Measurements from ENCODE around the gene QDPR. TPM values are rescaled to one million over a fixed set of nuclear protein-coding genes. Genes with fewer than 3 reads are reported as not detected.

The QDPR gene
- total and polyA plus RNA-seq, 2 donors (not counting 1 experiment from before 2014, with no cell fraction given), result 2.7 to 8.1 TPM

GRCh38 chr4:17511509-17511949 lies 361 bp downstream of the QDPR start:
- H3K9me3 Mint-ChIP-seq (ENCODE audit: insufficient read depth), result no peaks in the 10 kb centered on the region
- Histone ChIP-seq H3K4me1 (ENCODE audit: control insufficient read depth in 2 of 2, insufficient read depth in 2 of 2, low read length in 2 of 2) (peaks cover 11 to 16% of the 10 kb centered on the region in 2 donors), H3K9me3 (ENCODE audit: control extremely low read depth in 1 of 3, control insufficient read depth in 2 of 3, insufficient read depth in 1 of 3, low read length in 2 of 3) (no peaks in the 10 kb centered on the region), H3K9ac (ENCODE audit: low read length) (peak overlapping the region; percentile 73), H3K4me3 (ENCODE audit: control extremely low read depth in 1 of 5, extremely low read depth in 1 of 5, insufficient read depth in 1 of 5, low read depth in 2 of 5, low read length in 4 of 5) (peak overlapping the region; percentile 48 to 79 (median 61)), H3K27me3 (replicated peaks in 1 of 4; ENCODE audit: control extremely low read depth in 1 of 4, control insufficient read depth in 3 of 4, insufficient read depth in 4 of 4, low read length in 3 of 4) (no peaks in the 10 kb centered on the region), H3K27ac (ENCODE audit: low read length in 2 of 2) (no peak overlapping the region), H4K20me1 (ENCODE audit: control insufficient read depth, insufficient read depth, low read length, poor library complexity, severe bottlenecking) (no peaks in the 10 kb centered on the region), H3K79me2 (ENCODE audit: control insufficient read depth, insufficient read depth, low read length) (no peaks in the 10 kb centered on the region), H3K36me3 (replicated peaks in 1 of 2; ENCODE audit: control extremely low read depth in 1 of 2, control insufficient read depth in 1 of 2, extremely low read depth in 1 of 2, insufficient read depth in 2 of 2, low read length in 1 of 2) (no peaks in the 10 kb centered on the region), H2AFZ (ENCODE audit: insufficient read depth, low read depth, low read length, poor library complexity, severe bottlenecking) (peak overlapping the region; percentile 89), H3K4me2 (replicated peaks; ENCODE audit: low read depth, low read length, poor library complexity, severe bottlenecking) (peak overlapping the region; percentile 90)
- peaks cover 19% of the 10 kb centered on the region for H3K4me1 Mint-ChIP-seq
- ChIA-PET CTCF (interaction anchor here (2.6 kb wide), 1 partner anchor 298 kb away, joined by 7 read pairs; no protein-coding TSS in a partner anchor), POLR2A (no interaction called here)
- peaks cover 13% of the 10 kb centered on the region for H3K27me3 Mint-ChIP-seq
- no peak for DNase-seq
- TF ChIP-seq CTCF (IDR thresholded peaks at IDR 0.05) (no peak), EZH2 (IDR thresholded peaks at IDR 0.05; ENCODE audit: borderline replicate concordance, insufficient read depth, low read depth, low read length, poor library complexity, severe bottlenecking) (no peak)
- peak; percentile 41 for ATAC-seq (ENCODE audit: low read depth)
- 2% methylated on average over 32 of the region's 32 CpGs for WGBS (ENCODE audit: insufficient coverage)
- peak overlapping the region; percentile 87 for H3K4me3 Mint-ChIP-seq
- H3K27ac Mint-ChIP-seq, result peak overlapping the region; percentile 16
- intact Hi-C loops (cut with micrococcal nuclease), result no loop called here

GRCh38 chr4:17511051-17511450 lies 839 bp downstream of the QDPR start:
- CTCF ChIA-PET, result no interaction called here
- 68% methylated on average over 6 of the region's 9 CpGs for WGBS (ENCODE audit: insufficient coverage)
- H3K4me1 Mint-ChIP-seq, result peaks cover 19% of the 10 kb centered on the region
- DNase-seq (peak; percentile 11), ATAC-seq (ENCODE audit: low read depth) (no peak)
- Histone ChIP-seq H3K27me3 (replicated peaks in 1 of 4; ENCODE audit: control extremely low read depth in 1 of 4, control insufficient read depth in 3 of 4, insufficient read depth in 4 of 4, low read length in 3 of 4) (no peaks in the 10 kb centered on the region), H3K4me2 (replicated peaks; ENCODE audit: low read depth, low read length, poor library complexity, severe bottlenecking) (peak overlapping the region; percentile 90), H3K27ac (ENCODE audit: low read length in 2 of 2) (no peak overlapping the region), H3K36me3 (replicated peaks in 1 of 2; ENCODE audit: control extremely low read depth in 1 of 2, control insufficient read depth in 1 of 2, extremely low read depth in 1 of 2, insufficient read depth in 2 of 2, low read length in 1 of 2) (no peaks in the 10 kb centered on the region), H4K20me1 (ENCODE audit: control insufficient read depth, insufficient read depth, low read length, poor library complexity, severe bottlenecking) (no peaks in the 10 kb centered on the region), H3K79me2 (ENCODE audit: control insufficient read depth, insufficient read depth, low read length) (no peaks in the 10 kb centered on the region), H3K4me3 (ENCODE audit: control extremely low read depth in 1 of 5, extremely low read depth in 1 of 5, insufficient read depth in 1 of 5, low read depth in 2 of 5, low read length in 4 of 5) (peak overlapping the region; percentile 48 to 79 (median 61)), H2AFZ (ENCODE audit: insufficient read depth, low read depth, low read length, poor library complexity, severe bottlenecking) (peak overlapping the region; percentile 89), H3K9me3 (ENCODE audit: control extremely low read depth in 1 of 3, control insufficient read depth in 2 of 3, insufficient read depth in 1 of 3, low read length in 2 of 3) (no peaks in the 10 kb centered on the region), H3K4me1 (ENCODE audit: control insufficient read depth in 2 of 2, insufficient read depth in 2 of 2, low read length in 2 of 2) (peaks cover 11 to 16% of the 10 kb centered on the region in 2 donors), H3K9ac (ENCODE audit: low read length) (peak overlapping the region; percentile 73)
- POLR2A ChIA-PET, result no interaction called here
- H3K9me3 Mint-ChIP-seq (ENCODE audit: insufficient read depth), result no peaks in the 10 kb centered on the region
- H3K27me3 Mint-ChIP-seq, result peaks cover 13% of the 10 kb centered on the region
- peak overlapping the region; percentile 87 for H3K4me3 Mint-ChIP-seq
- H3K27ac Mint-ChIP-seq, result peak overlapping the region; percentile 11
- TF ChIP-seq EZH2 (IDR thresholded peaks at IDR 0.05; ENCODE audit: borderline replicate concordance, insufficient read depth, low read depth, low read length, poor library complexity, severe bottlenecking), result no peak
- TF ChIP-seq CTCF (IDR thresholded peaks at IDR 0.05), result no peak
- intact Hi-C loops (cut with micrococcal nuclease), result no loop called here

All from B cell (primary cell).